Amniotic epithelial cell (primary cell): ENCODE data around the gene DMWD.
"Not testable (repeated sequence)": the region's sequence is repeated elsewhere in the genome, so short reads cannot be mapped to it uniquely, and the experiment has no call there.

Experiments used
- DNase-seq: peaks from one replicate; pipeline ENCODE4 v3.0.0-alpha.2; 2010; ENCODE audit warnings: low read depth

DMWD gene

GRCh38 chr19:45769821-45770191 is 22.8 kb downstream of the DMWD start:
- DNase-seq, result peak; percentile 50

DNA sequence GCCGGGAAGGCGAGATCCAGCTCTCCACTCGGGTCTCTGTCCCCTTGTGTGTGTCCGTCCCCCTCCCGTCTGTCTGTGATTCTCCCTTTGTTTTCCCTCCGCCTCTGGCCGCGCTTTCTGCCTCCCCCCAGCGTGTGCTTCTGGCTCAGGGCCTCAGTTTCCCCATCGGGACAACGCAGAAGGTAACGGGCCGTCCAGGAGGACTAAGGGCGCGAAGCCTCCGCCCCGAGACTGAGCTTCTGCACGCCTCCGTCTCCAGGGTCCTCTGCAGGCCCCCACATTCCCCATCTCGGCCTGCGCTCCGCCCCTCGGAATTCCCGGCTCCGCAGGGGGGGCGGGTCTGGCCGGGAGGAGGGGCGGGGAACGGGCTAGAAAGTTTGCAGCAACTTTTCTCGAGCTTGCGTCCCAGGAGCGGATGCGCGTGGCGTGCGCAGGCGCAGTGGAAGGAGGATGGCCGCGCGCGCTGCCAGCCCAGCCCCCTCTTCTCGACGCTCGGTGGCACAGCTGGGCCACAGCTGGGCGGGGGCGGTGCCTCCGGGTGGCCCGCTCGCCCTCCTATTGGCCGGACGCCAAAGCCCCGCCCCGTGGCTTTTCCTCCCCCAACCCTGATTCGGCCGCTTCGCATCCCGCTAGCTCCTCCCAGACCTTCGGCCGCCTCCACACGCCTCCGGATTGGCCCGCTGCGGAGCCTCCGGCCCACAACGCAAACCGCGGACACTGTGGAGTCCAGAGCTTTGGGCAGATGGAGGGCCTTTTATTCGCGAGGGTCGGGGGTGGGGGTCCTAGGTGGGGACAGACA is 23.5 kb downstream of the DMWD start, which contains the start of gene SIX5:
SIX5 (minus strand) TSS at position 269 of the 799 bp plus-strand sequence. CDS start 408 bp downstream, outside the sequence.
- peak; percentile 94 for DNase-seq

GRCh38 chr19:45768655-45768983 is 24.0 kb downstream of the DMWD start:
- DNase-seq, result peak; percentile 48

DNA sequence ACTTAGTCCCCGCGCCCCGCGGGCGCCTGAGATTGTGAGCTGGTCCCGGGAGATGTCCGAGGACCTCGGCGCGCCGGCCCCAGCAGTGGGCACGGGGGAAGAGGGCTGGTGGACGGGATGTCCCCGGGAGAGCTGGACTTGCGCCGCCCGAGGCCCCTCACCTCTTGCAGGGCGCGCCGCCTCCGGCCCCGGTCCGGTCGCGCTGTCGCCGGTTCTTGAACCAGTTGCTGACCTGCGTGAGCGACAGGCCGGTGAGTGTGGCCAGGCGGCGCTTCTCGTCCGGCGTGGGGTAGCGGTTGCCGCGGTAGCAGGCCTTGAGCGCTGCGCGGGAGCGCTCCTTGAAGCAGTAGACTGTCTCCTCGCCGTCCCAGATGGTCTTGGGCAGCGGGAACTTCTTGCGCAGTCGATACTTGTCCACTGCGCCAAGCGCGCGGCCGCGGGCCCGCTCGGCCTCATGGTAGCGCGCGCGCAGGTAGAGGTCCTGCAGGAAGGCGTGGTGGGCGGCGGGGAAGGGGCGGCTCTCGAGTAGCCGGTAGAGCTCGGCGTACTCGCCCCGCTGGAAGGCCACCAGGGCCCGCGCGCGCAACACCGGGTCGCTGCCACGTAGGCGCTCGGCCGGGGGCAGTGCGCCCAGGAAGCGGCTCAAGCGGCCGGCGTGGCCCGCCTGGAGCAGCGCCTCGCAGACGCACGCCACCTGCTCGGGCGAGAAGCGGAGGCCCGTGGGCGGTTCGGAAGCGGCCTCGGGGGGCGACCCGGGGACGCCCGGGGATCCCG is 24.6 kb downstream of the DMWD start:
- DNase-seq, result peak; percentile 70

- DNase-seq, result peak; percentile 87
Observed at GRCh38 chr19:45767410-45767880, 25.2 kb downstream of the DMWD start.

DNA sequence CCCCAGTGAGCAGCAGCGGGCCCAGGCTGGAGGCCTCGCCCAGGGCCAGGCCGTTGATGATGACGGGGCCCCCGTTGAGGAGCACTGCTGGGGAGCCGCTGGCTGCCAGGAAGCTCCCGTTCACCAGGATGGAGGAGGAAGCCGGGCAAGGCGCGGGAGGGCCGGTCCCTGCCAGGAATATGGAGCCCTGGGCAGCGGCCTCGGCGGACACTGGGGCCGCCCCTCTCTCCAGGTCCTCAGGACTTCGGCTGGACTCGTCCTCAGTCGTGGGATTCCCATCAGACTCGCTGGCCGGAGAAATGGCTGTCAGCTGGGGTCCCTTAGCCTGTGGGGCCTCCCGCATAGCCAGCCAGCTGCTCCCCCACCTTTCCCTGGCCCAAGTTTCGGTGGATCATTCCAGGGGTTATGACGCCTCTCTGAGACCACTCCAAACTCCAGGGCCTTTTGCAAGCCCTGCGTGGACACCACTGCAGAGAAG is 25.7 kb downstream of the DMWD start:
- no peak for DNase-seq

DNA sequence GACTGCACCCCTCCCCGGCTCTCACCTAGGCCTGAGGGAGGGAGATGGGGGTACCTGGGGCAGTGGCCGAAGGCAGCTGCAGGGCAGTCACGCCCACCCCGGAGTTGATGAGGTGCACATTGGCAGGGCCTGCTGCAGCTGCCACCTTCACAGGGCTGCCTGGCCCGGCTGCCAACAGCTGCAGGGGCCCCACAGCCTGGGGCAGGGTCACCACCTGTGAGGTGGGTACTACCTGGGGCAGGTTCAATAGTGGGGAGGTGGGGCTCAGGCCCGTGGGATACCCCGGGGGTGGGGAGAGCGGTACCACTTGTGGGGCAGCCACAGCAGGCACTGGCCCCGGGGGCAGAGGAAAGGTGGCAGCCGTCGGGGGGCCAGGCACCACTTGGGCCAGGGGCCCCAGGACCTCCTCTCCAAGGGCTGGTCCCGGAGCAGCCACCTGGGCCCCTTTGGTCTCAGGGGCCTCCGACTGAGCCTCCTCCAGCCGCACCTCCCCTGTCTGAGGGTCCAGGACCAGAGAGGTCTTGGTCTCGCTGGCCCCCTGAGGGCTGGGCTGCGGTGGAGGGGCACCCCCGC is 26.3 kb downstream of the DMWD start:
- no peak for DNase-seq

- DNase-seq, result no peak
Observed at GRCh38 chr19:45765702-45766295, 26.8 kb downstream of the DMWD start.

- no peak for DNase-seq
Observed at GRCh38 chr19:45764945-45765701, 27.5 kb downstream of the DMWD start.

- no peak for DNase-seq
Observed at GRCh38 chr19:45764475-45764874, 28.2 kb downstream of the DMWD start.

- DNase-seq, result no peak
Observed at GRCh38 chr19:45763691-45764294, 28.9 kb downstream of the DMWD start.

GRCh38 chr19:45762870-45763631 is 29.6 kb downstream of the DMWD start:
- no peak for DNase-seq

DNA sequence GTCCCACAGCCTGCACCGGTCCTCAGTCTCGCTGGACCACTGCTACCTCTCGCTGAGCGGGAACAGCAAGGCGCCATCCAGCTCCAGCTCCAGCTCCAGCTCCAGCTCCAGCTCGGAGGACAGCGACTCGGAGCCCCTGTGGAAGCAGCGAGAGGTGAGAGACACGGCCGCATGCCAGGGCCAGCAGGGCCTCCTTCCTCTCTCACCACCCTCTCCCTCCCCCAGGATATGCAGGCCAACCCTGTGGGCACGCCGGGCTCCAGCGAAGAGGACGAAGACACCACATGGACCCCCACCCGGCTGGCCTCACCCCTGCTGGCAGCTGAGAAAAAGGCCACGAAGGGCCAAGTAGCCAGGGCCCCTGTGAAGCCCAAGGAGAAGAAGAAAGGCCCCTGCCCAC is 30.9 kb downstream of the DMWD start:
- no peak for DNase-seq

DNA sequence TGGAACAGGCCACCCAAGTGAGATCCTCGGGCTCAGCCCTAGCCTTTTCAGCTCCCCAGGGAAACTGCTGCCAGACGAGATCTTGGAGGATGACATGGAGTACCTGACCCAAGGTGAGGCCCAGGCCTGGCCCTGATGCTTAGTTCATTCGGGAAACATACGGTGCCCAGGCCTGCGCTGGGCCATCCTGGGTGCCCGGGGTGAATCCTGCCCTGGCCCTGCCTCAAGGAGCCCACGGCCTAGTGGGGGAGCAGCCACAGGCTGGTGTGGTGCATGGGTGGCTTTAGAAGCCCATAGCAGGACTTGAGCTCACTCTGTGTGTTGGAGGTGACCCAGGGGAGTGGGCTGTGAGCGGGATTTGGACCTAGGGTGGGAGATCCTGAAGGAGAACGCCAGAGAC is 33.7 kb downstream of the DMWD start:
- DNase-seq, result no peak

DNA sequence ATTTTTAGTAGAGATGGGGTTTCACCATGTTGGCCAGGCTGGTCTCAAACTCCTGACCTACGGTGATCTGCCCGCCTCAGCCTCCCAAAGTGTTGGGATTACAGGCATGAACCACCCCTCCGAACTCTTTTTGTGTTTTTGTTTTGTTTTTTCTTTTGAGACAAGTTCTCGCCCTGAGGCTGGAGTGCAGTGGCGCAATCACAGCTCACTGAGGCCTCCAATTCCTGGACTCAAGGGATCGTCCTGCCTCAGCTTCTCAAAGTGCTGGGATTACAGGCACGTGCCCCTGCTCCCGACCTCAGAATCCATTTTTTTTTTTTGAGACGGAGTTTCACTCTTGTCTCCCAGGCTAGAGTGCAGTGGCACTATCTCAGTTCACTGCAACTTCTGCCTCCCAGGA is 35.0 kb downstream of the DMWD start:
- no peak for DNase-seq

DNA sequence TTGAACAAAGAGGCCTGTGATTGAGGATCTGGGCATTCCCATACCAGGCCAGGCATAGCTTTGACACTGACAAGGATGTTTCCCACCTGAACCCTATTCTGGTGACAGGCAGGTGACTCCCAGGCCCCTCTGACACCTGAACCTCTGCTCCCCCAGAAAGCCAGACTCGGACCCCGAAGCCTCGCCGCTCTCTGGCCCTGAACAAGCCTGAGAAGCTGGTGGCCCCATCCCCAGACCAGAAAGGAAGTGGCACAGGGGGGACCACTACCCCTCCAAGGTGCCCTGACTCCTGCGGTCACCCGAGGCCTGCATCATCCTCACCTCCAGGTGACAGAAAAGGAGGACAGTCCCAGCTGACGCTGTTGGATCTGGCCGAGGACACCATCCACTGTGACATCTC is 38.3 kb downstream of the DMWD start:
- DNase-seq, result no peak

GRCh38 chr19:45753548-45753947 is 39.1 kb downstream of the DMWD start:
- DNase-seq, result no peak

DNA sequence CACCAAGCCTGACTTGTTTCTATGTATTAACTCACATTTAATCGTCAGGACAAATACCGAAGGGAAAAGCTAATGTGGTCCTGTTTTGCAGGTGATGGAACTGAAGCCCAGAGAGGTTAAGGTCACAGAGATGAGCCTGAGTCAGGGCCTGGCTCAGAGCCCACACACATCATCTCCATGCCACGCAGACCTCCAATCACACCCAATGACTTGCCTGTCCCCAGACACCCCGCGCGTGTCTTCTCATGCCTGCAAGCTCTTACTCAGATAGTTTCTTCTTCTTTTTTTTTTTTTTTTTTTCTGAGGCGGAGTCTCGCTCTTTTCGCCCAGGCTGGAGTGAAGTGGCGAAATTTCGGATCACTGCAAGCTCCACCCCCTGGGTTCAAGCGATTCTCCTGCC is 40.0 kb downstream of the DMWD start:
- DNase-seq, result no peak

- not testable (repeated sequence) for DNase-seq
Observed at GRCh38 chr19:45751483-45751882, 41.2 kb downstream of the DMWD start.

DNA sequence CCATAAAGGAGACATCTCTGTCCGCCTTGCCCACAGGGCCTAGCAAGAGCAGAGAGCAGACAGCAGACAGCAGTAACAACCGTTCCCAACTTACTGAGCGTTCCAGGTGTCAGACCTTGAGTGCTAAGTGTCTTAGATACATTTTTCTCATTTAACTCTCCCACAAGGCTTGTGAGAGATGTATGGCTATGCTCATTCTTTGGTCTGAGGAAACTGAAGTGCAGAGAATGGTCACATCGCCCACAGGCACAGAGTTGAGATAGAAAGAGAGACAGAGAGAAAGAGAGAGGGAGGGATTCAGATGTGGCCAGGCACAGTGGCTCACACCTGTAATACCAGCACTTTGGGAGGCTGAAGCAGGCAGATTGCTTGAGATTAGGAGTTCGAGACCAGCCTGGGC is 45.1 kb downstream of the DMWD start:
- no peak for DNase-seq

GRCh38 chr19:45746866-45747265 is 45.8 kb downstream of the DMWD start:
- no peak for DNase-seq
